GM12878 (cell line): ENCODE data around the gene TESPA1. TPM values are rescaled to one million over a fixed set of nuclear protein-coding genes. Genes with fewer than 3 reads are reported as not detected.
"Not testable (repeated sequence)": the region's sequence is repeated elsewhere in the genome, so short reads cannot be mapped to it uniquely, and the experiment has no call there.

ENCODE experiments used
- ATAC-seq: fragments of 200-7000 bp; cut with Tn5 transposase; 3 replicates; pipeline ENCODE4 v1.9.1; 2020; ENCODE audit warnings: mild to moderate bottlenecking, moderate library complexity
- BruUV-seq: library from RNA; stranded (reverse); fragments of 400-500 nt; replicated peaks from 2 replicates; lab custom pipeline; 2021; lab: Mats Ljungman, UMichigan
- CTCF ChIA-PET: fragments of 300-600 bp; sonication (Branson Sonifier 250); formaldehyde crosslinking; extraction: SDS; loops from one replicate; lab custom pipeline; 2021; ENCODE audit warnings: inconsistent platforms; lab: Yijun Ruan, JAX
- POLR2A ChIA-PET: fragments of 350-600 bp; formaldehyde crosslinking; extraction: SDS; loops from one replicate; lab custom pipeline; 2021; ENCODE audit warnings: inconsistent platforms; lab: Charles Lee
- RAD21 ChIA-PET: fragments of 300-600 bp; sonication (Branson Sonifier 250); formaldehyde crosslinking; loops from one replicate; lab custom pipeline; 2023; ENCODE audit warnings: antibody characterized with exemption; ENCODE audit not compliant: unreplicated experiment; lab: Charles Lee
- SMC1A ChIA-PET: fragments of 300-600 bp; sonication (Branson Sonifier 250); formaldehyde crosslinking; loops from one replicate; lab custom pipeline; 2023; ENCODE audit not compliant: unreplicated experiment, uncharacterized antibody; lab: Charles Lee
- DNase-seq: peaks from one replicate; pipeline ENCODE4 v3.0.0-alpha.2; 2011; ENCODE audit warnings: low read depth, low spot score
- FAIRE-seq: peaks from 3 replicates; lab custom pipeline; 2011; peaks lifted over from hg19 to GRCh38; lab: Jason Lieb, UNC
- H2AFZ ChIP-seq: 2 replicates; pipeline ENCODE4 v1.6.0; 2011; ENCODE audit warnings: low read depth, low read length, control low read depth; ENCODE audit not compliant: control insufficient read depth
- H3K27ac ChIP-seq: 2 replicates; pipeline ENCODE4 v1.5.1; 2011; ENCODE audit warnings: control low read depth; ENCODE audit not compliant: control insufficient read depth, insufficient read depth
- H3K27me3 ChIP-seq, 2 experiments: replicated peaks in 1 of 2; 2 replicates each; pipeline versions ENCODE4 v1.6.0 to v1.6.1; 2011; ENCODE audit warnings: low read length in 1 of 2; ENCODE audit not compliant: control insufficient read depth in 2 of 2, insufficient read depth in 2 of 2
- H3K36me3 ChIP-seq, 2 experiments: 2 replicates each; pipeline ENCODE4 v1.5.1; 2011; ENCODE audit warnings: low read length in 1 of 2; ENCODE audit not compliant: control insufficient read depth in 2 of 2, insufficient read depth in 2 of 2
- H3K4me1 ChIP-seq: 2 replicates; pipeline ENCODE4 v1.6.1; 2011; ENCODE audit warnings: mild to moderate bottlenecking, low read length, moderate library complexity, mixed read lengths; ENCODE audit not compliant: control insufficient read depth, insufficient read depth
- H3K4me2 ChIP-seq: 2 replicates; pipeline ENCODE4 v1.6.0; 2011; ENCODE audit warnings: control low read depth; ENCODE audit not compliant: control insufficient read depth, insufficient read depth
- H3K4me3 ChIP-seq: fragments of 200-600 bp; sonication (generic); 2 replicates; pipeline ENCODE4 v1.5.1; 2016
- H3K79me2 ChIP-seq: 2 replicates; pipeline ENCODE4 v1.6.0; 2011; ENCODE audit warnings: low read length; ENCODE audit not compliant: control insufficient read depth, insufficient read depth
- H3K9ac ChIP-seq: 2 replicates; pipeline ENCODE4 v1.8.0; 2011; ENCODE audit warnings: low read length, control low read depth, mixed read lengths; ENCODE audit not compliant: control insufficient read depth, insufficient read depth
- H3K9me3 ChIP-seq: replicated peaks from 3 replicates; pipeline ENCODE4 v1.5.1; 2011; ENCODE audit warnings: mild to moderate bottlenecking, low read length; ENCODE audit not compliant: control insufficient read depth, insufficient read depth
- H4K20me1 ChIP-seq: 2 replicates; pipeline ENCODE4 v1.6.0; 2011; ENCODE audit not compliant: control insufficient read depth, insufficient read depth
- ESRRA ChIP-seq: IDR thresholded peaks from 2 replicates; pipeline ENCODE4 v1.6.1; 2012; ENCODE audit warnings: mild to moderate bottlenecking, low read length, improper control_type of control experiment
- HDAC6 ChIP-seq: fragments of 200-600 bp; sonication (generic); IDR thresholded peaks from one replicate; pipeline ENCODE4 v1.8.0; 2017; ENCODE audit warnings: antibody characterized with exemption; ENCODE audit not compliant: unreplicated experiment
- KDM1A ChIP-seq: fragments of 200-600 bp; sonication (generic); IDR thresholded peaks from 2 replicates; pipeline ENCODE4 v1.6.1; 2016; ENCODE audit warnings: borderline replicate concordance
- LARP7 ChIP-seq: fragments of 450-650 bp; IDR thresholded peaks from 2 replicates; pipeline ENCODE4 v1.6.1; 2017; ENCODE audit warnings: mild to moderate bottlenecking
- NFYA ChIP-seq: IDR thresholded peaks from 2 replicates; pipeline ENCODE4 v1.6.1; 2011; ENCODE audit warnings: low read depth, mild to moderate bottlenecking, low read length, improper control_type of control experiment, borderline replicate concordance
- NR2C1 ChIP-seq: fragments of 450-650 bp; IDR thresholded peaks from 2 replicates; pipeline ENCODE4 v1.6.1; 2017; ENCODE audit warnings: antibody characterized with exemption, mild to moderate bottlenecking, moderate library complexity
- WGBS: methylation state at CpG from one replicate; pipeline ENCODE4 v1.1.6; 2016; ENCODE audit warnings: low lambda C conversion rate; ENCODE audit not compliant: insufficient replicate concordance, insufficient coverage; ENCODE audit errors: missing lambda C conversion rate; 5-methylcytosine and 5-hydroxymethylcytosine counted together
- in situ Hi-C: fragments of 300-500 bp; cut with MboI; formaldehyde crosslinking; loops from 9 replicates; pipeline ENCODE4 v1.14.3; 2018; ENCODE audit warnings: mixed read lengths
- intact Hi-C: fragments of 100-400 bp; cut with micrococcal nuclease; formaldehyde crosslinking; loops from one replicate; pipeline ENCODE4 v1.14.2; 2022; ENCODE audit not compliant: unreplicated experiment
- polyA plus RNA-seq, 11 experiments: library from polyadenylated mRNA; depleted of rRNA in 4 of 11; unstranded in 6 of 11; stranded (reverse) in 5 of 11; fragments of >200 nt; fragmentation: Nextera tagmentation in 4 of 11; fragmentation: Illumina TruSeq in 1 of 11; extraction: Ambion mirVana in 4 of 11; extraction: Trizol in 1 of 11; gene quantifications; 1 replicate in 1 of 11; 2 replicates in 10 of 11; pipeline versions ENCODE4 v1.2.1 to v1.2.3, GENCODE V29; 2011 to 2016; ENCODE audit warnings: inconsistent platforms in 2 of 11, missing spikeins in 2 of 11, low read depth in 1 of 11
- total RNA-seq, 4 experiments: library from RNA; depleted of rRNA in 3 of 4; stranded (reverse); fragments of >200 nt in 3 of 4; fragmentation: Illumina TruSeq in 1 of 4; extraction: Trizol in 1 of 4; gene quantifications; 2 replicates each; pipeline versions ENCODE4 v1.2.1 to v1.2.3, GENCODE V29; 2013 to 2021

Gene TESPA1
- total and polyA plus RNA-seq, 10 of the 15 experiments (the other 5 are each of a cell fraction or from before 2014, with no cell fraction given), result 13.8 to 56.2 (median 23.9) TPM

- intact Hi-C loops, result no loop called here
- Histone ChIP-seq H3K27me3 (no peaks in the 10 kb centered on the region), H3K9ac (no peak overlapping the region), H4K20me1 (no peaks in the 10 kb centered on the region), H3K4me1 (no peaks in the 10 kb centered on the region), H3K4me2 (no peak overlapping the region), H3K27ac (no peak overlapping the region), H3K4me3 (no peak overlapping the region), H3K36me3 (peaks cover 0 to 3% of the 10 kb centered on the region in 2 experiments; a peak in 1 of 4 replicates), H2AFZ (no peak overlapping the region), H3K79me2 (no peaks in the 10 kb centered on the region), H3K9me3 (no peaks in the 10 kb centered on the region)
- WGBS, result 69% methylated on average over 2 of the region's 2 CpGs
- no TSS peak for BruUV-seq
- POLR2A ChIA-PET, result no interaction called here
- ATAC-seq, result no peak
- CTCF ChIA-PET, result no interaction called here
- SMC1A ChIA-PET, result no interaction called here
- RAD21 ChIA-PET, result no interaction called here
- FAIRE-seq, result no peak
- DNase-seq, result no peak
- TF ChIP-seq NR2C1, result no peak
- no peak for TF ChIP-seq KDM1A
- no peak for TF ChIP-seq LARP7
- TF ChIP-seq NFYA, result no peak
- TF ChIP-seq ESRRA, result no peak
- no peak for TF ChIP-seq HDAC6
- in situ Hi-C loops, result no loop called here
Observed at GRCh38 chr12:54945082-54945481, 39.5 kb downstream of the TESPA1 start.

GRCh38 chr12:54943292-54943691, 41.3 kb downstream of the TESPA1 start:
- BruUV-seq, POLR2A ChIA-PET, SMC1A ChIA-PET, H3K9ac ChIP-seq, H3K4me1 ChIP-seq, H2AFZ ChIP-seq, in situ Hi-C loops, H3K27me3 ChIP-seq, H3K36me3 ChIP-seq, H4K20me1 ChIP-seq, intact Hi-C loops, FAIRE-seq, H3K79me2 ChIP-seq, H3K4me3 ChIP-seq, H3K9me3 ChIP-seq, ATAC-seq, RAD21 ChIA-PET, CTCF ChIA-PET, H3K4me2 ChIP-seq, DNase-seq, H3K27ac ChIP-seq: not testable (repeated sequence)
- 65% methylated on average over 4 of the region's 4 CpGs for WGBS
